HEK293 (cell line): ENCODE results near the gene LRBA.

Source experiments
- CTCF ChIP-seq: fragments of 450-650 bp; formaldehyde crosslinking; IDR thresholded peaks from 2 replicates; pipeline ENCODE4 v1.5.1; 2016; ENCODE audit warnings: missing biosample characterization, missing genetic modification characterization
- ZNF146 ChIP-seq: fragments of 450-650 bp; formaldehyde crosslinking; IDR thresholded peaks from 2 replicates; pipeline ENCODE4 v1.5.1; 2016; ENCODE audit warnings: missing biosample characterization, missing genetic modification characterization
- ZNF184 ChIP-seq: fragments of 450-650 bp; IDR thresholded peaks from 2 replicates; pipeline ENCODE4 v1.5.1; 2018; ENCODE audit warnings: missing biosample characterization, mild to moderate bottlenecking, missing genetic modification characterization
- ZNF202 ChIP-seq: fragments of 450-650 bp; formaldehyde crosslinking; IDR thresholded peaks from 2 replicates; pipeline ENCODE4 v1.5.1; 2016; ENCODE audit warnings: missing biosample characterization, missing genetic modification characterization, borderline replicate concordance
- TF ChIP-seq, protein P1 (sequence below): sonication (generic); formaldehyde crosslinking; IDR thresholded peaks from 2 replicates; pipeline ENCODE4 v1.8.1; 2022; ENCODE audit warnings: mild to moderate bottlenecking, moderate library complexity, missing genetic modification reagents

- TF ChIP-seq CTCF (tag by site-specific recombination): no peak
- TF ChIP-seq ZNF184: no peak
- TF ChIP-seq ZNF146: no peak
- TF ChIP-seq ZNF202 (tag by site-specific recombination): no peak
- TF ChIP-seq, protein P1, sequence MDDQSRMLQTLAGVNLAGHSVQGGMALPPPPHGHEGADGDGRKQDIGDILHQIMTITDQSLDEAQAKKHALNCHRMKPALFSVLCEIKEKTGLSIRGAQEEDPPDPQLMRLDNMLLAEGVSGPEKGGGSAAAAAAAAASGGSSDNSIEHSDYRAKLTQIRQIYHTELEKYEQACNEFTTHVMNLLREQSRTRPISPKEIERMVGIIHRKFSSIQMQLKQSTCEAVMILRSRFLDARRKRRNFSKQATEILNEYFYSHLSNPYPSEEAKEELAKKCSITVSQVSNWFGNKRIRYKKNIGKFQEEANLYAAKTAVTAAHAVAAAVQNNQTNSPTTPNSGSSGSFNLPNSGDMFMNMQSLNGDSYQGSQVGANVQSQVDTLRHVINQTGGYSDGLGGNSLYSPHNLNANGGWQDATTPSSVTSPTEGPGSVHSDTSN (CRISPR knock-in tag): no peak
These were observed 795.2 kb downstream of the LRBA start for GRCh38 chr4:150219841-150220240.
